ENCODE data around the gene SEPHS1. TPM values are rescaled to one million over a fixed set of nuclear protein-coding genes. Genes with fewer than 3 reads are reported as not detected.

Gene SEPHS1
- total RNA-seq, 2 experiments from 2014 or later = 66.5 to 68.7 TPM

Other genes starting within 250 kb of the SEPHS1 start
- 10 to 100 TPM; 30.8 to 32.9 TPM for gene OPTN, start 248.1 kb downstream of the SEPHS1 start, total RNA-seq
- gene MCM10, start 186.7 kb downstream of the SEPHS1 start, total RNA-seq = 10 to 100 TPM; 89.3 to 91.2 TPM
- gene UCMA, start 113.9 kb downstream of the SEPHS1 start, total RNA-seq = not detected
- gene PHYH, start 48.2 kb downstream of the SEPHS1 start, total RNA-seq = 10 to 100 TPM; 14.4 to 16.6 TPM
- not detected for gene BEND7, start 180.7 kb upstream of the SEPHS1 start, total RNA-seq
- 10 to 100 TPM; 22.5 to 22.9 TPM for gene PRPF18, start 238.7 kb upstream of the SEPHS1 start, total RNA-seq

Data from activated naive CD8-positive, alpha-beta T cell treated with anti-CD3 and anti-CD28 coated beads for 36 hours (primary cell).